ENCODE data around the gene HCST. TPM values are rescaled to one million over a fixed set of nuclear protein-coding genes. Genes with fewer than 3 reads are reported as not detected.
"Not testable (repeated sequence)": the region's sequence is repeated elsewhere in the genome, so short reads cannot be mapped to it uniquely, and the experiment has no call there.

Gene HCST
- total and polyA plus RNA-seq, 7 donors = 2.4 to 36.1 (median 4.8) TPM; not detected in 1

DNA sequence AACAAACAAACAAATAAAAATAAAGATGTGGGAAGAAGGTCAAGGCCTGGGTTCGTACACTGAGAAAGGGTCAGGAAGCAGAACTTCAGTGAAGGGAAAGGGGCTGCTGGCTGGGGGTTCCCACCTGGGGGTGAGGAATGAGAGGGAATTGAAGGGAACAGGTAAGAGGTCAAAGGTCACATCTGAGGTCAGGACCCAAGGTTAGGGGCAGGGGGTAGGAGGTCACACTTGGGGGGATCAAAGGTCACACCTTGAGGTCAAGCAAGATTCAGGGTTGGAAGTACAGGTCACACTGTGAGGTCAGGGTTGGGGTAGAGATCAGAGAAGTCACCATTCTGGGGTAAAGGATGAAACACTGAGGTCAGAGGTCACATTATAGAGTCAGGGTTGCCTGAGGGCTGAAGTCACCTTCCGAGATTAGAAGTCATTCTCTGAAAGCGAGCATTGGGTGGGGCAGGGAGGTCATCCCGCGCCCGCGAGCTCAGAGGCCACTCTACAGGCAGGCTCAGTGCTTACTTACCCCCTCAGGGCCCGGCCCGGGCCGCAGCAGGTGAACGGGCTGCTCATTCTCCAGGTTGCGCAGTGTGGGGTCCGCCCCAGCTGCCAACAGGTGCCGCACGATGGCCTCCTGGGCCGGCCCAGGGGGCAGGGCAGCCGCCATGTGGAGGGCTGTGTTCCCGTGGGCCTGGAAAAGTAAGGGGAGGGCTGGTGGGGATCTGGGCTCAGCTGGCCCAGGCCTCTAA is 12.8 kb upstream of the HCST start:
- DNase-seq = no peak
- Histone ChIP-seq H3K9me3 (no peaks in the 10 kb centered on the region), H3K27me3 (no peaks in the 10 kb centered on the region), H3K36me3 (peaks cover 13 to 69% (median 37%) of the 10 kb centered on the region in 4 donors), H3K4me1 (no peaks in the 10 kb centered on the region), H3K27ac (no peak overlapping the region), H3K4me3 (no peak overlapping the region)
- TF ChIP-seq EP300 (IDR thresholded peaks at IDR 0.05) (no peak), POLR2A (IDR thresholded peaks at IDR 0.05) (no peak), POLR2AphosphoS5 (IDR thresholded peaks at IDR 0.05) (no peak)
- TF ChIP-seq, protein P1, sequence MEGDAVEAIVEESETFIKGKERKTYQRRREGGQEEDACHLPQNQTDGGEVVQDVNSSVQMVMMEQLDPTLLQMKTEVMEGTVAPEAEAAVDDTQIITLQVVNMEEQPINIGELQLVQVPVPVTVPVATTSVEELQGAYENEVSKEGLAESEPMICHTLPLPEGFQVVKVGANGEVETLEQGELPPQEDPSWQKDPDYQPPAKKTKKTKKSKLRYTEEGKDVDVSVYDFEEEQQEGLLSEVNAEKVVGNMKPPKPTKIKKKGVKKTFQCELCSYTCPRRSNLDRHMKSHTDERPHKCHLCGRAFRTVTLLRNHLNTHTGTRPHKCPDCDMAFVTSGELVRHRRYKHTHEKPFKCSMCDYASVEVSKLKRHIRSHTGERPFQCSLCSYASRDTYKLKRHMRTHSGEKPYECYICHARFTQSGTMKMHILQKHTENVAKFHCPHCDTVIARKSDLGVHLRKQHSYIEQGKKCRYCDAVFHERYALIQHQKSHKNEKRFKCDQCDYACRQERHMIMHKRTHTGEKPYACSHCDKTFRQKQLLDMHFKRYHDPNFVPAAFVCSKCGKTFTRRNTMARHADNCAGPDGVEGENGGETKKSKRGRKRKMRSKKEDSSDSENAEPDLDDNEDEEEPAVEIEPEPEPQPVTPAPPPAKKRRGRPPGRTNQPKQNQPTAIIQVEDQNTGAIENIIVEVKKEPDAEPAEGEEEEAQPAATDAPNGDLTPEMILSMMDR (IDR thresholded peaks at IDR 0.05) = no peak
- intact Hi-C loops (cut with DNase I) = no loop called here
- 93 to 97% methylated on average over 18 of the region's 18 CpGs for WGBS, 2 donors

DNA sequence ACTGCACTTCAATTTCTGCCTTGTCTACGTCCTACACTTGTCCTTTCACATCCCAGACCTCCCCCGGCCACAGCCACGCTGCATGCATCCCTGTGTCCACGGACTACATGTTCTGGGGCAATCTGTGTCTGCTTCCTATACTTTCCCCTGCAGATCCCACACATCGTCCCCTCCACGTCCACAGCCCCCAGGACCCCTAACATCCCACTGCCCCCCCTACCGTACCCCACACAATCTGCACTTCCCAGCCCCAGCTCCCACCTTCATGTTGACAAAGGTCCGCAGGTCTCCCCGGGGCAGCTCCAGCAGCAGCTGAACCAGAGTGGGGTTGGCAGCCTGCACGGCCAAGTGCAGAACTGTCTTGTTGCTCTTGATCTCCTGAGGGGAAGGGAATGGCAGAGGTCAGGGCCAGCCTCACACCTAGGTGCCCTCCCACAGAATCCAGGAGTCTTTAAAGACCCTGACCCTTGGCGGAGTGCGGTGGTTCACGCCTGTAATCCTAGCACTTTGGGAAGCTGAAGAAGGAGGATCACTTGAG is 12.1 kb upstream of the HCST start:
- H3K4me1 ChIP-seq = no peaks in the 10 kb centered on the region
- 95 to 96% methylated on average over 13 of the region's 13 CpGs for WGBS, 2 donors
- no peaks in the 10 kb centered on the region for H3K27me3 ChIP-seq
- intact Hi-C loops (cut with DNase I) = no loop called here
- no peak for TF ChIP-seq EP300 (IDR thresholded peaks at IDR 0.05)
- no peak for TF ChIP-seq POLR2AphosphoS5 (IDR thresholded peaks at IDR 0.05)
- TF ChIP-seq POLR2A (IDR thresholded peaks at IDR 0.05) = no peak
- TF ChIP-seq, protein P1 (IDR thresholded peaks at IDR 0.05) = no peak
- no peak overlapping the region for H3K27ac ChIP-seq
- no peak overlapping the region for H3K4me3 ChIP-seq
- H3K9me3 ChIP-seq = no peaks in the 10 kb centered on the region
- no peak for DNase-seq
- peaks cover 13 to 75% (median 41%) of the 10 kb centered on the region in 4 donors for H3K36me3 ChIP-seq

DNA sequence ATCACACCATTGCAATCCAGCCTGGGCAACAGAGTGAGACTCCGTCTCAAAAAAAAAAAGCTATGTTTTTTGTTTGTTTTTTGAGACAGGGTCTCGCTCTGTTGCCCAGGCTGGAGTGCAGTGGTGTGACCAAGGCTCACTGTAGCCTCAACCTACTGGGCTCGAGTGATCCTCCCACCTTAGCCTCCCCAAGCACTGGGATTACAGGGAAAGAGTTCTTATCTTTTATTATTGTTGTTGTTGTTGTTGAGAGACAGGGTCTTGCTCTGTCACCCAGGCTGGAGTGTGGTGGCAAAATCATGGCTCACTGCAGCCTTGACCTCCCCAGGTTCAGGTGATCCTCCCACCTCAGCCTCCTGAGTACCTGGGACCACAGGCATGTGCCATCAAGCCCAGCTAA is 10.5 kb upstream of the HCST start:
- intact Hi-C loops (cut with DNase I); DNase-seq; H3K27me3 ChIP-seq; H3K4me3 ChIP-seq; H3K9me3 ChIP-seq; H3K4me1 ChIP-seq; H3K27ac ChIP-seq: not testable (repeated sequence)
- H3K36me3 ChIP-seq = peaks cover 13 to 91% (median 53%) of the 10 kb centered on the region in 4 donors
- 94 to 95% methylated on average over 3 of the region's 3 CpGs for WGBS, 2 donors

DNA sequence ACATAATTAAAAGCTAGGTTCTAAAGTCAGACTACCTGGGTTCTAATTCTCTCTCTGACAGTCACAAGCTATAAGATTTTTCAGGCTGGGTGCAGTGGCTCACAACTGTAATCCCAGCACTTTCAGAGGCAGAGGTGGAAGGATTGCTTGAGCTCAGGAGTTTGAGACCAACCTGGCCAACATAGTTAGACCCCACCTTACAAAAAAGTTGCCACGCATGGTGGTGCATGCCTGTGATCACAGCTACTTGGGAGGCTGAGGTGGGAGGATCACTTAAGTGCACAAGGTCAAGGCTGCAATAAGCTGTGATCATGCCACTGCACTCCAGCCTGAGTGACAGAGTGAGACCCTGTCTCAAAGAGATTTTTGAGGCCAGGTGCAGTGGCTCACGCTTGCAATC is 8.0 kb upstream of the HCST start:
- Histone ChIP-seq H3K9me3 (no peaks in the 10 kb centered on the region), H3K4me1 (peaks cover 0 to 17% (median 15%) of the 10 kb centered on the region in 4 donors), H3K36me3 (peaks cover 6 to 78% (median 39%) of the 10 kb centered on the region in 4 donors), H3K4me3 (no peak overlapping the region), H3K27ac (no peak overlapping the region), H3K27me3 (no peaks in the 10 kb centered on the region)
- 95 to 98% methylated on average over 2 of the region's 2 CpGs for WGBS, 2 donors
- intact Hi-C loops (cut with DNase I) = no loop called here
- no peak for TF ChIP-seq POLR2AphosphoS5 (IDR thresholded peaks at IDR 0.05)
- no peak for TF ChIP-seq POLR2A (IDR thresholded peaks at IDR 0.05)
- TF ChIP-seq, protein P1 (IDR thresholded peaks at IDR 0.05) = no peak
- TF ChIP-seq EP300 (IDR thresholded peaks at IDR 0.05) = no peak
- no peak for DNase-seq

DNA sequence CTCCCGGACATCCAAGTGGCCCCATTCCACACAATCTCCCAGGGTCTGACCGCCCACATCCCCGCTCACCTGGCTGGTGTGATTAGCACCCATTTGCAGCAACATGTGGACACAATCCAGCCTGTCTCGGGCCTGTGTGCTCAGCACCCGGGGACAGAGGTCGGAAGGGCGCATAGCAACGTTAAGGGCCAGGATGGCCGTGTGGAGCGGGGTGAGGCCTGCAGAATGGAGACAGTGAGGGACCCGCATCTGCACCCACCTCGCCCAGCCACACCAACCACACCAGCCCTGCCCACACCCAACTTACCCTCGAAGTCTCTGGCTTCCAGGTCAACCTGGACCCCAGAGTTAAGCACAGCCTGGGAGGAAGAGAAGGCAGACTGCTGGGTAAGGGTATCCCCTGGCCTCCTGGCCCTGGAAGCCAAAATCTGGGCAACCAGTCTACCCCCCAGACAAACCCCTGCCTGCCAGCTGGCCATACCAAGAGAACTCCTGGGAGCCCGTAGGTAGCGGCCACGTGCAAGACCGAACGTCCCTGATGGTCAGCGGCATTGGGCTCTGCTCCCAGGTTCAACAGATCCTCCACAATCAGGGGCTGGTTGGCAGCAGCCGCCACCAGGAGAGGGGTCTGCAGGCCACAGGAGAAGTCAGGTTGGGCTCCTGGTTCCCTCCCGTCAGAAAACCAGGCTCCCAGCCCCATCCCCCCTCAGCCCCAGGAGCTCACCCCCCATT is 6.3 kb upstream of the HCST start:
- Histone ChIP-seq H3K27ac (no peak overlapping the region), H3K9me3 (no peaks in the 10 kb centered on the region), H3K4me3 (no peak overlapping the region), H3K27me3 (no peaks in the 10 kb centered on the region), H3K36me3 (peaks cover 0 to 60% (median 28%) of the 10 kb centered on the region in 4 donors), H3K4me1 (peaks cover 0 to 21% (median 18%) of the 10 kb centered on the region in 4 donors)
- 93 to 94% methylated on average over 21 of the region's 21 CpGs for WGBS, 2 donors
- no peak for TF ChIP-seq EP300 (IDR thresholded peaks at IDR 0.05)
- no peak for TF ChIP-seq POLR2A (IDR thresholded peaks at IDR 0.05)
- TF ChIP-seq, protein P1 (IDR thresholded peaks at IDR 0.05) = no peak
- no peak for TF ChIP-seq POLR2AphosphoS5 (IDR thresholded peaks at IDR 0.05)
- intact Hi-C loops (cut with DNase I) = loop anchor here (5.0 kb wide), 2 partner anchors 119 to 249 kb away; partner anchors contain the start of genes ARHGAP33 and COX6B1
- DNase-seq = no peak

All from sigmoid colon (tissue), 7 donors.